Stimulated activated CD4-positive, alpha-beta T cell treated with anti-CD3 and anti-CD28 coated beads, TNF-alpha, amount 100 ng/mL, for 24 hours (primary cell): Measurements from ENCODE around the gene SP110.
"Not testable (repeated sequence)": the region's sequence is repeated elsewhere in the genome, so short reads cannot be mapped to it uniquely, and the experiment has no call there.

ENCODE experiments used
- DNase-seq, 3 experiments: peaks; one replicate each; pipeline ENCODE4 v3.0.0-alpha.2; 2020; ENCODE audit warnings: low read depth in 3 of 3

The SP110 gene

DNA sequence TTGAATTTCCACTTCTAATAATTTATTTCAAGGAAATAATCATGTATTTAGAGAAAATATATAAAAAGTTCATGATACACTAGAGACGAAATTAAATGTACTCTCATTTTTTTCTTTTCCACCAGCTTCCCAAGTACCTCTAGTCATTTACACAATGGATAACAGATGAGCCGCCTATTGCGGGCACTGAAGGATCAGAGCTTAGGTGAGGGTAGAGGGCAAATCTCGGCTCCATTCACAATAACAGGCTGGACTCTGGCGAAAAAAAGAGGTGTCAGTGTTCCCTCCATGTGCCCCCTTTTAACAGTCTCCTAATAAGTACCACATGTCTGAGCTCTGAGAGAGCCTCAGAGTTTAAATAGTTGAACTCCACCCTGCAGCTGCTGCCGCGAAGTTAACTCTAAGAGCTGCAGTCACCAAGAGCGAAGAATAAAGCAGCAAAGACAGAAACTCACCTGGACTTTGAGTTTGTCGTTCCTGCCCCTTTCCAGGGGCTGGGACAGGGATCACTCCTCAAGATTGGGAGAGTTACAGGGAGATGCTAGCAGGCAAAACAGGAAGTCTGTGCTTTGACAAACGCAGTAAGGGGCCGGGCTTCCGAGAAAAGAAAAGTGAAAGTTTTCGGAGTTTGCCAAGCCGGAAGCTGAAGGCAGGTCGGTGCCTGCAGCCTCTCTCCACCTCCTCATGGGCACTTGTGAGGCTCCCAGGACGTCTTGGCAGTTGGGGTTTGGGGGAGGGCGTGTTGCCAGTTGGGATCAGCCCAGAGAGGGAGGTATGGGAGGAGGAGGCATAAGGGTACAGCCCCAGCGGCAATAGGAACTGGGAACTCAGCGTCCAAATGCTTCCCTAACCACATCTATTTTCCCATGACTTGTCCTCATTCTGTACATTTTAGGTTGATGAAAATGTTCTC is at the start of gene SP110:
TSS of gene SP110 (minus strand) at position 566 of the 913 bp plus-strand sequence. CDS start 3,057 bp downstream, outside the sequence.
- peak; percentile 62 to 69 (median 64) for DNase-seq

DNA sequence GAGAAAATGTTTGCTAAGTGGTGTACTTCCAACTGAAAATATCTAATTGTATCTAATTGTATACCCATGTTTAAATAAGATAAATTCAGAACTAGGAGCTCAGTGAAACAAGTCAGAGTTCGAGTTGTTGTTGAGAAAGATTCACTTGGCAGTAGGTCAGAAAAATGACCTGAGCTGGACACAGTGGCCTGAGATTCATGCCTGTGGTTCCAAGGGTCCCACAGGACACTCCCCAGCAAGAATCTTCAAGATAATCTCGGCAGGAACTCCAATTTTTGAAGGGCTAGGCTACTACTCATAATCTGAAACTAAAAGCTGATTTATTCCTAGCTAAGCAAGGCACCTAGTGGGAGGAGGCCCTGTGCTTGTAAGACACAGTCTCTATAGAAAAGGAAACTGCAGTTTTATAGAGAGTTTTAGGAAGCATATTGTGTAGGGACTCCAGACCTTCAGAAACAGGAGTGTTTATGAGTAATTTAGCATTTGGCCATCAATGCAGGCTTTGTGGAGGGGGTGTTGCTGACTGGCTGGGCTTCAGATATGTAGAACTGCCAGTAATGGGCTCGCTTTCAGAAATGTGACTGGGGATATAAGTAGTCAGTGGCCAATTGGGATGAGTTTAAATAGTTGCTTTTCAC is 48.9 kb upstream of the SP110 start:
- no peak for DNase-seq

GRCh38 chr2:230267556-230267955 is 47.8 kb upstream of the SP110 start:
- DNase-seq: no peak

- no peak for DNase-seq
These were observed 47.3 kb upstream of the SP110 start for GRCh38 chr2:230267059-230267458.

DNA sequence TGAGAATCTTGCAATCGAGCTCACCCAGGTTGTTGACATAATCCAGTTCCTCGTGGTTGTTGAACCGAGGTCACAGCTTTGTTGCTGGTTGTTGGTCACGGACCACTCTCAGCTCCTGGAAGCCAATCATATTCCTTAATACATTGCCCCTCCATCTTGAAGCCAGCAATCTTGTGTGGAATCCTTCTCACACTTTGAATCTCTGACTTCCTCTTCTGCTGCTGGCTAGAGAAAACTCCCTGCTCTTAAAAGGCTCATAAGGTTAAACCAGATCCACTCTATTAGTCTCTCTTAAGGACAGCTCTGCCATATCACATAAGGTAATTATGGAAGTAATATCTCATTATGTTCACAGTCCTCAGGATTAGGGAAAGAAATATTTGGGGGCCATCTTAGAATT is 46.9 kb upstream of the SP110 start:
- no peak for DNase-seq

DNA sequence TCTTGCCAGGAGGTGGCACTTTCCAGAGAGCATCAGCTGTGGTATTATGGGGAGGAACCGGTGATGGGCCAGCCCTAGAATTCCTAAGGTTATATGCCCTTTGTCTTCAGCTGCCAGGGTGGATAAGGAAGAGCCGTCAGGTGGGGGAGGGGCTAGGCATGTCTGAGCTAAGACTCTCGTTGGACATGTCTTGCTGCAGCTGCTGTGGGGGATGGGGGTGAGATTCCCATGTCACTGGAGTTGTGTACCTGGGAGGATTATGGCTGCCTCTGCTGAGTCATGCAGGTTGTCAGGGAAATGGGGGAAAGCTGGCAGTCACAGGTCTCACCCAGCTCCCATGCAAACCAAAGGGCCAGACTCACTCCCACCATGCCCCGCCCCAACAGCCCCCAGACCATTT is 45.2 kb upstream of the SP110 start:
- DNase-seq: not testable (repeated sequence)

- no peak for DNase-seq
These were observed 42.5 kb upstream of the SP110 start for GRCh38 chr2:230262246-230262645.

DNA sequence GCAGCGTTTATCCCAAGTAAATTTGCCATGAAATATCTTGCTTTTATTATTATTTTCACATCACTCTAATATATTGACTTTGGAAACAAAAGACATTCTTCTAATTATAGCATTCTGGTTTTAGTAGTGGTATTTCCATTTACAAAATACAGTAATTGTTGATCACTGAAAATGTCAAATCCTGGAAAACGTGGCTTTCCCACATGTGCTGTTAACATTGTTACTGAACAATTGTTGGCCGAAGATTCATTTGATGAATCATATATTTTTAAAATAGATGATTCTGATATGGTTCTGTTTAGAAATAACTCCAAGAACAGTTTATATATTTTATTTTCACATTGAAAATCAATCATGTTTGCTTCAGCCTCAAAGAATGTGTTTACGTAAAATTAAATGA is 38.7 kb upstream of the SP110 start:
- DNase-seq: no peak

DNA sequence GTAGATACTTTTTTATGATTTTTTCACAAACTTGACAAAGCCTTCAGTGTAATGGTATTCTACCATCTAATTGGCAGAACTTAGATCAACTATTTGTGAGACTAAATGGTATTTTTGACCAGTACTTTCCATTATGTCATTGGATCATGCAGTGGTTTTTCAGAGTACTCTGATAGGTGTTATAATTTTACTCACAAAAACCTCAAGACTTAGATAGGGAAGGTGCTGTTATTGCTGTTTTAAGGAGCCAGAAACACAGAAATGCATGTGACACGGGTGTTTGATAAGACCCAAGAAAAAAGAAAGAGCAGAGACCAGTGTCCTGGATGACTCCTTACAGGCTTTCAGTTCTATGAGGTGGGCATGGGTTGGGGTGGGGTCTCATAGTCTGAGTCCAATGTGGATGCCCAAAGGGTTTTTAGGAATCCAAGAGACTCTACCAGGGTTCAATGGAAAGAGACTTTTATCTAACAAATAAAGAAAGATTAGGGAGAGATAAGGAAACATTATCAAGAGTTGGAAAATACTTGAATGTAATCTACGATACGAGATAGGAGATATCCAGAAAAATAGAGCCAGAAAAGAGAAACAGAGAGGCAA is 37.0 kb upstream of the SP110 start:
- DNase-seq: no peak

GRCh38 chr2:230254152-230254881 is 34.5 kb upstream of the SP110 start:
- peak in 1 of 3 experiments; percentile 34 for DNase-seq

- no peak for DNase-seq
These were observed 30.4 kb upstream of the SP110 start for GRCh38 chr2:230250231-230250630.

DNA sequence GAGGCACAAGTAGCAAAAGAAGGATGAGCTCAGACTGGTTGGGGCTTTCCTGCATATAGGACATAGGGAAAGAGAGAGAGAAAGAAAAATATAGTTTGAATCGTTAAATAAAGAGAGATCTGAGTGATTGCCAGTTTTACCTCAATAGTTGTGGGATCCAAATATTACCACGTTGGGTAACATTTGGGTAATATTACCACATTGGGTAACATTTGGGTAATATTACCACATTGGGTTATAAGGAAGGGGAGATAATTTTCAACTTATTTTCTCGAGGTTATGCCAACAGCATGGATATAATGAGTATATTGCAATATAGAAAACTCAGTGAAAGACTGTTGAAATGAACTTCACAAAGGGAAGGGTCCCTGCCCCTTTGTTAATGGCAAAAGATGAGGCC is 26.4 kb upstream of the SP110 start:
- DNase-seq: no peak

- DNase-seq: no peak
These were observed 24.4 kb upstream of the SP110 start for GRCh38 chr2:230244211-230244610.

- no peak for DNase-seq
These were observed 15.1 kb upstream of the SP110 start for GRCh38 chr2:230234845-230235244.

GRCh38 chr2:230234122-230234722 is 14.4 kb upstream of the SP110 start:
- DNase-seq: no peak

DNA sequence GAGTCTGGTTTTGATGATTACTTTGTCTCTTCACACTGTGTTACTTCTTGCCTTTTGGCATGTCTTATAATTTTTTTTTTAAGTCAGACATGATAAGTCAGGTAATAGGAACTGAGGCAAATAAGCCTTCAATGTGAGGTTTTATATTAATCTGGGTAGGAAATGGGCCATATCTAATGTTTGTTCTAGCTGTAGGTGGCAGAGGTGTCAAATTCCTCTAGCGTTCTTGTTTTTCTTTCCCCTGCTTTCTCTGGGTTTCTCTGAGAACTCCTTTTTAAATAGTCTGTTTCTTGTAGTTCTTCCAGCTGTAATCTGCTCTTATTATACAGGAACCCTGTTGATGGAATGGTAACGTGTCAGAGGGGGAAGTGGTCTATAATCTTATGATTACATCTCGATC is 11.5 kb upstream of the SP110 start:
- no peak for DNase-seq

DNA sequence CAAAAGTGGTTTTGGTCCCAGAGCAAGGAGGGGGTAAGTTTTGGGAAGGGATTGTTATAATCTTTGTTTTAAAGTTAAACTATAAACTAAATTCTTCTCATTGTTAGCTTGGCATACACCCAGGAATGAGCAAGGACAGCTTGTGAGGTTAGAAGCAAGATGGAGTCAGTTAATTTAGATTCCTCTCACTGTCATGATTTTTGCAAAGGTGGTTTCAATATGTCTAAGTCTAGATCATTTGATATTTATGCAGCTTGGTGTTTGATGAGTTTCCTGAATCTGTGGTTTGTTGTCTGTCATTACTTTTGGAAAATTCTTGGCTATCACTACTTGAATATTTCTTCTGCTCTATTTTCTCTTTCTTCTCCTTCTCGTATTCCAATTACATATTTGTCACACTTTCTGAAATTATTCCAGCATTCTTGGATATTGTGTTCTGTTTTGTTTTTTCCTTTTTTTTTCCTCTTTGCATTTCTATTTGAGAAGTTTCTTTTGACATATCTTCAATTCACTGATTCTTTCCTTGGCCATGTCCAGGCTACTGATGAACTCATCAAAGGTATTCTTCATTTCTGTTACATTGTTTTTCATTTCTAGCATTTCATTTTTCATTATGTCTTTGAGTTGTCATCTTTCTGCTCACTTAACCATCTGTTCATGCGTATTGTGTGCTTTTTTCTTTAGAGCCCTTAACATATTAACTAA is 10.9 kb upstream of the SP110 start:
- no peak for DNase-seq

GRCh38 chr2:230230087-230230486 is 10.3 kb upstream of the SP110 start:
- no peak for DNase-seq

DNA sequence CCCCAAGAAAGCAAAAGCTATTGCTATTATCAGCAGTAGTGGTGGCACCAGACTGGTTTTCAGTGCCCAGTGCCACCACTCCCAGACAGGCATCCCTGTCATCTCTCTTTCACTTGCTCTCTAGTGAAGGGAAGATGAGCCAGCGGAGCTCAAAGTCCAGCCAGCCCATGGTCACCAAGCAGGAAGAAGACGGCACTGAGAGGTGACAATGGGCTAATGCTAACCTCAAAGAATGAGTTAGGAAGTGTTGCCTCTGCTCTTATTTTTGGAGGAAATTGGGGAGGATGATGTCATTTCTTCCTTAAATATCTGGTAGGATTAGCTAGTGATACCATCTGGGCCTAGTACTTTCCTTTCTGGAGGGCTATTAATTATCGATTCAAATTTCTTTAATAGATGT is 7.4 kb upstream of the SP110 start:
- no peak for DNase-seq

DNA sequence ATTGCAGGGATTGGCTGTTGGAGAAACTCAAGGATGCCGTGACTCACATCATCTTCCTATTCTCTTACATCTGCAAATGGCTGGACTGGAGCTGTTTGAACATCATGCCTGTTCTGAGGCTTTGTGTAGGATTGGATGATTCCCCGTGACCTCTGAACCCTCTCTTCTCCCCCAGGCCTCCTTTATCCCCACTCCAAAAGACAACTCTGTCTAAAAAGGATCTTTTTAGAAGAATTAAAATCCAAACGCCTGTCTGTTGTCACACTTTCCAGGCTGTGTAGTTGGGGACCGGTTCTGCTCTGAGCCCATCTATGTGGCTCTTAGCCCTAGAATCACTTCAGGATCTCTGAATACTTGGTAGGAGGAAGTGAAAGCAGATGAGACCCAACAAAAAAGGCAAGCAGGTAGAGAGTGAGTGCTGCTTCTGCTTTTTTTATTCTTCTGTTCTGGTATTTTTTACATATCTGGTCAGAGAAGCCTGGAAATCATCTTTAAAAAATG is 6.3 kb upstream of the SP110 start:
- no peak for DNase-seq

- DNase-seq: peak; percentile 65 to 77 (median 70)
These were observed 5.7 kb upstream of the SP110 start, which contains the start of gene SP140 for GRCh38 chr2:230225486-230225885. SP140 (plus strand) TSS chr2:230225736; CDS start chr2:230225845, 109 bp downstream.
